Neural progenitor cell (in vitro differentiated cells): ENCODE results near the gene TMEM178B. TPM values are rescaled to one million over a fixed set of nuclear protein-coding genes. Genes with fewer than 3 reads are reported as not detected.

Experiments
- DNase-seq: peaks from one replicate; pipeline ENCODE4 v3.0.0-alpha.2; 2016; ENCODE audit warnings: low spot score
- H2AFZ ChIP-seq: fragments of 200-600 bp; sonication (generic); replicated peaks from 2 replicates; pipeline ENCODE4 v1.6.1; 2016; ENCODE audit warnings: antibody characterized with exemption
- H3F3A ChIP-seq: fragments of 200-600 bp; sonication (generic); 2 replicates; pipeline ENCODE4 v1.6.1; 2016; ENCODE audit warnings: antibody characterized with exemption, low read depth
- H3K27ac ChIP-seq: fragments of 200-600 bp; sonication (generic); 2 replicates; pipeline ENCODE4 v1.5.1; 2016; ENCODE audit warnings: mild to moderate bottlenecking
- H3K27me3 ChIP-seq: fragments of 200-600 bp; sonication (generic); 2 replicates; pipeline ENCODE4 v1.6.1; 2016; ENCODE audit warnings: mild to moderate bottlenecking, moderate library complexity
- H3K36me3 ChIP-seq: fragments of 200-600 bp; sonication (generic); 2 replicates; pipeline ENCODE4 v1.5.1; 2016
- H3K4me1 ChIP-seq: fragments of 200-600 bp; sonication (generic); 2 replicates; pipeline ENCODE4 v1.6.1; 2016; ENCODE audit warnings: mixed run types
- H3K4me2 ChIP-seq: fragments of 200-600 bp; sonication (generic); 2 replicates; pipeline ENCODE4 v1.6.1; 2016
- H3K4me3 ChIP-seq: fragments of 200-600 bp; sonication (generic); 2 replicates; pipeline ENCODE4 v1.5.1; 2016
- H3K79me2 ChIP-seq: fragments of 200-600 bp; sonication (generic); 2 replicates; pipeline ENCODE4 v1.6.1; 2016; ENCODE audit warnings: low read depth
- H3K9ac ChIP-seq: fragments of 200-600 bp; sonication (generic); 2 replicates; pipeline ENCODE4 v1.6.1; 2016
- H3K9me3 ChIP-seq: fragments of 200-600 bp; sonication (generic); 2 replicates; pipeline ENCODE4 v1.5.1; 2016; ENCODE audit warnings: low read depth
- H4K20me1 ChIP-seq: fragments of 200-600 bp; sonication (generic); 2 replicates; pipeline ENCODE4 v1.6.1; 2016; ENCODE audit warnings: low read depth
- H3K27ac Mint-ChIP-seq: 3 replicates; pipeline ENCODE4 v1.8.0; 2021; ENCODE audit warnings: mixed read lengths
- H3K27me3 Mint-ChIP-seq: 2 replicates; pipeline ENCODE4 v1.8.0; 2022; ENCODE audit warnings: low read depth, mild to moderate bottlenecking, inconsistent platforms, moderate library complexity, mixed read lengths; ENCODE audit not compliant: insufficient read depth
- H3K36me3 Mint-ChIP-seq: 3 replicates; pipeline ENCODE4 v1.8.0; 2021; ENCODE audit warnings: mixed read lengths
- H3K4me1 Mint-ChIP-seq: 3 replicates; pipeline ENCODE4 v1.8.0; 2021; ENCODE audit warnings: mixed read lengths
- H3K4me3 Mint-ChIP-seq: 3 replicates; pipeline ENCODE4 v1.8.0; 2021; ENCODE audit warnings: mild to moderate bottlenecking, moderate library complexity, mixed read lengths
- H3K9me3 Mint-ChIP-seq: 3 replicates; pipeline ENCODE4 v1.8.0; 2020; ENCODE audit warnings: mixed read lengths
- EZH2 ChIP-seq: fragments of 200-600 bp; sonication (generic); IDR thresholded peaks from 2 replicates; pipeline ENCODE4 v1.6.1; 2017; ENCODE audit warnings: antibody characterized with exemption, mild to moderate bottlenecking, moderate library complexity
- EZH2phosphoT487 ChIP-seq: fragments of 200-600 bp; sonication (generic); IDR thresholded peaks from 2 replicates; pipeline ENCODE4 v1.6.1; 2017; ENCODE audit warnings: antibody characterized with exemption
- total RNA-seq: library from RNA; depleted of rRNA; stranded (reverse); fragments of >200 nt; gene quantifications from 2 replicates; pipeline ENCODE4 v1.2.3, GENCODE V29; 2015; ENCODE audit warnings: low replicate concordance
- TF ChIP-seq, protein P1 (sequence below): fragments of 200-600 bp; sonication (generic); IDR thresholded peaks from 2 replicates; pipeline ENCODE4 v1.5.1; 2017; ENCODE audit warnings: antibody characterized with exemption, mild to moderate bottlenecking

TMEM178B gene
- 2.9 and 3.7 TPM in 2 replicates for total RNA-seq

DNA sequence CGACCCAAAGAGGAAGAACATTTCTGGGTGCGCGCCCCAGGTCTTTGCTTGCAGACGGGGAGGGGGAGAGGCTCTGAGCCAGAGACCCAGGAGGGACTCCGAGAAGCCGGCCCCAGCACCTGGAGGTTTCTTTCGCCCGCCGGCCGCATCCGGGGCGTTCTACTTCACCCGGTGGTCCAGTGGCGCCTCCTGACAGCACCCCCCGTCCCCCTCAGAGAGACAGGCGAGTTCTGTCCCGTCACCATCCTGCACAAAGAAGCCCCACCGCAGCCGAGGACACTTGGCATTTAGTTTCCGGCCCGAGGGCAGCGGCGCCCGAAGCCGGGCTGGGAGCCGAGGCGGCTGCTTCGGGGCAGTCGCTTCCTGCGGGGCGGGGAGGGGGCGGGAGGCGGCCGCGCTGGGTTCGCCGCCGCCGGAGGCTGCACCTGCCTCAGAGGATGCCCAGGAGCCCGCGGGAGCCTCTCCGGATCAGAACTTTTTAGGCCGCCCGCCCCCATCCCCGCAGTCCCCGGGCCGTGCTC, at the start of gene TMEM178B:
Gene TMEM178B, plus strand, starts transcription at position 424 of the 521 bp plus-strand sequence.
- Histone ChIP-seq H3K9ac (no peak within 1 kb of the TSS), H3F3A (peaks cover 30% of the 10 kb centered on the region), H3K4me3 (peak within 1 kb of the TSS; percentile 81), H3K4me2 (peak within 1 kb of the TSS; percentile 96), H2AFZ (peak within 1 kb of the TSS; percentile 98), H3K36me3 (no peaks in the 10 kb centered on the region), H3K27me3 (peaks cover 67% of the 10 kb centered on the region), H3K4me1 (peaks cover 35% of the 10 kb centered on the region), H3K9me3 (no peaks in the 10 kb centered on the region), H3K79me2 (peaks cover 22% of the 10 kb centered on the region), H3K27ac (no peak within 1 kb of the TSS), H4K20me1 (peaks cover 11% of the 10 kb centered on the region)
- TF ChIP-seq, protein P1, sequence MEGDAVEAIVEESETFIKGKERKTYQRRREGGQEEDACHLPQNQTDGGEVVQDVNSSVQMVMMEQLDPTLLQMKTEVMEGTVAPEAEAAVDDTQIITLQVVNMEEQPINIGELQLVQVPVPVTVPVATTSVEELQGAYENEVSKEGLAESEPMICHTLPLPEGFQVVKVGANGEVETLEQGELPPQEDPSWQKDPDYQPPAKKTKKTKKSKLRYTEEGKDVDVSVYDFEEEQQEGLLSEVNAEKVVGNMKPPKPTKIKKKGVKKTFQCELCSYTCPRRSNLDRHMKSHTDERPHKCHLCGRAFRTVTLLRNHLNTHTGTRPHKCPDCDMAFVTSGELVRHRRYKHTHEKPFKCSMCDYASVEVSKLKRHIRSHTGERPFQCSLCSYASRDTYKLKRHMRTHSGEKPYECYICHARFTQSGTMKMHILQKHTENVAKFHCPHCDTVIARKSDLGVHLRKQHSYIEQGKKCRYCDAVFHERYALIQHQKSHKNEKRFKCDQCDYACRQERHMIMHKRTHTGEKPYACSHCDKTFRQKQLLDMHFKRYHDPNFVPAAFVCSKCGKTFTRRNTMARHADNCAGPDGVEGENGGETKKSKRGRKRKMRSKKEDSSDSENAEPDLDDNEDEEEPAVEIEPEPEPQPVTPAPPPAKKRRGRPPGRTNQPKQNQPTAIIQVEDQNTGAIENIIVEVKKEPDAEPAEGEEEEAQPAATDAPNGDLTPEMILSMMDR = no peak
- TF ChIP-seq EZH2phosphoT487 (no peak), EZH2 (no peak)
- peak within 1 kb of the TSS; percentile 76 for H3K27ac Mint-ChIP-seq
- H3K4me3 Mint-ChIP-seq = peak within 1 kb of the TSS; percentile 93
- no peaks in the 10 kb centered on the region for H3K9me3 Mint-ChIP-seq
- H3K36me3 Mint-ChIP-seq = no peaks in the 10 kb centered on the region
- peaks cover 5% of the 10 kb centered on the region for H3K27me3 Mint-ChIP-seq
- peaks cover 11% of the 10 kb centered on the region for H3K4me1 Mint-ChIP-seq
- DNase-seq = peak; percentile 63

GRCh38 chr7:141024668-141025067, 49.2 kb upstream of the TMEM178B start:
- Histone ChIP-seq H3F3A (no peaks in the 10 kb centered on the region), H3K9me3 (peaks cover 13% of the 10 kb centered on the region), H3K36me3 (no peaks in the 10 kb centered on the region), H3K4me3 (no peak overlapping the region), H3K9ac (no peak overlapping the region), H3K79me2 (no peaks in the 10 kb centered on the region), H3K4me2 (no peak overlapping the region), H3K27ac (no peak overlapping the region), H4K20me1 (no peaks in the 10 kb centered on the region), H2AFZ (no peak overlapping the region), H3K4me1 (no peaks in the 10 kb centered on the region), H3K27me3 (no peaks in the 10 kb centered on the region)
- H3K9me3 Mint-ChIP-seq = peaks cover 38% of the 10 kb centered on the region
- TF ChIP-seq, protein P1 = no peak
- TF ChIP-seq EZH2 (no peak), EZH2phosphoT487 (no peak)
- no peak overlapping the region for H3K4me3 Mint-ChIP-seq
- H3K4me1 Mint-ChIP-seq = no peaks in the 10 kb centered on the region
- no peak for DNase-seq
- no peak overlapping the region for H3K27ac Mint-ChIP-seq
- H3K27me3 Mint-ChIP-seq = peaks cover 6% of the 10 kb centered on the region
- no peaks in the 10 kb centered on the region for H3K36me3 Mint-ChIP-seq

DNA sequence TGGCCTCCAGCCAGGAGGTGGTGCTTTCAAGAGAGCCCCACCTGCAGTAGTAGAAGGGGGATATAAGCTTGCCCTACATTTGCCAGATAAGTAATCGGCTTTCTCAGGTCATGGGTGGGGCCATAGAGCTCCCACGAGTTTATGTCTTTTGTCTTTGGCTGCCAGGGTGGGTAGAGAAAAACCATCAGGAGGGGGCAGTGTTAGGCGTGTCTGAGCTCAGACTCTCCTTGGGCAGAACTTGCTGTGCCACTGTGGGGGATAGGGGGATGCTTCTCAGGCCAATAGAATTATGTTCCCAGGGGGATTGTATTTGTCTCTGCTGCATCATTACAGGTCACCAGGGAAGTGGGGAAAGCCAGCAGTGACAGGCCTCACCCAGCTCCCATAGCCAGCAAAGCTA, 46.8 kb upstream of the TMEM178B start:
- Histone ChIP-seq H3K27me3 (no peaks in the 10 kb centered on the region), H3K9ac (no peak overlapping the region), H3F3A (no peaks in the 10 kb centered on the region), H3K4me2 (no peak overlapping the region), H4K20me1 (no peaks in the 10 kb centered on the region), H3K27ac (no peak overlapping the region), H3K4me3 (no peak overlapping the region), H3K36me3 (no peaks in the 10 kb centered on the region), H3K79me2 (no peaks in the 10 kb centered on the region), H3K4me1 (no peaks in the 10 kb centered on the region), H3K9me3 (peaks cover 13% of the 10 kb centered on the region), H2AFZ (no peak overlapping the region)
- Mint-ChIP-seq H3K9me3 (peaks cover 41% of the 10 kb centered on the region), H3K27ac (no peak overlapping the region), H3K27me3 (peaks cover 6% of the 10 kb centered on the region), H3K4me3 (no peak overlapping the region), H3K4me1 (peaks cover under 1% of the 10 kb centered on the region), H3K36me3 (no peaks in the 10 kb centered on the region)
- DNase-seq = no peak
- TF ChIP-seq EZH2 = no peak
- no peak for TF ChIP-seq EZH2phosphoT487
- TF ChIP-seq, protein P1 = no peak
